Breast epithelium (tissue), 4 donors: ENCODE data around the gene GHR. TPM values are rescaled to one million over a fixed set of nuclear protein-coding genes. Genes with fewer than 3 reads are reported as not detected.

Experiments used
- DNase-seq, 2 donors: peaks; one replicate each; pipeline ENCODE4 v3.0.0-alpha.2; 2019; ENCODE audit warnings: low spot score in 2 of 2
- H3K27ac ChIP-seq, 2 donors: fragments of 200-600 bp; sonication (generic) in 1 of 2; one replicate each; pipeline ENCODE4 v1.5.1; 2016 to 2019; ENCODE audit warnings: mild to moderate bottlenecking in 1 of 2
- H3K27me3 ChIP-seq, 2 donors: fragments of 200-600 bp; sonication (generic) in 1 of 2; one replicate each; pipeline versions ENCODE4 v1.5.1 to v1.6.0; 2017 to 2019; ENCODE audit warnings: control low read depth in 1 of 2, mild to moderate bottlenecking in 1 of 2
- H3K36me3 ChIP-seq: fragments of 200-600 bp; one replicate; pipeline ENCODE4 v1.5.1; 2019
- H3K4me1 ChIP-seq, 2 donors: fragments of 200-600 bp; sonication (generic); one replicate each; pipeline ENCODE4 v1.5.1; 2016 to 2019; ENCODE audit warnings: control low read depth in 1 of 2
- H3K4me3 ChIP-seq, 3 donors: fragments of 200-600 bp; sonication (generic); 1 replicate in 2 of 3; 2 replicates in 1 of 3; pipeline ENCODE4 v1.5.1; 2016 to 2019; ENCODE audit warnings: mild to moderate bottlenecking in 3 of 3, moderate library complexity in 2 of 3
- H3K9me3 ChIP-seq, 2 donors: fragments of 200-600 bp; sonication (generic) in 1 of 2; one replicate each; pipeline ENCODE4 v1.5.1; 2016 to 2019; ENCODE audit warnings: control low read depth in 1 of 2
- POLR2A ChIP-seq: fragments of 450-650 bp; IDR thresholded peaks from one replicate; pipeline ENCODE4 v1.6.1; 2016; ENCODE audit warnings: antibody characterized with exemption, mild to moderate bottlenecking, moderate library complexity
- POLR2AphosphoS5 ChIP-seq, 3 donors: sonication (generic); formaldehyde crosslinking; IDR thresholded peaks; one replicate each; pipeline ENCODE4 v1.6.1; 2017; ENCODE audit warnings: antibody characterized with exemption in 3 of 3
- intact Hi-C: fragments of 100-400 bp; cut with DNase I; formaldehyde crosslinking; loops from one replicate; pipeline ENCODE4 v1.15.1; 2023; ENCODE audit warnings: low total_unique reads
- total RNA-seq, 3 donors: library from RNA; depleted of rRNA; stranded (reverse); fragments of >200 nt; gene quantifications; one replicate each; pipeline ENCODE4 v1.1.0, GENCODE V29; 2016
- TF ChIP-seq, protein P1 (sequence below), 3 donors: fragments of 450-650 bp; IDR thresholded peaks; one replicate each; pipeline ENCODE4 v1.5.1; 2016 to 2017; ENCODE audit warnings: antibody characterized with exemption in 3 of 3, mild to moderate bottlenecking in 3 of 3, moderate library complexity in 3 of 3

The GHR gene
- 100 to 1,000 TPM in 1 of 3 donors, 10 to 100 TPM in 2; 25.6 to 234 (median 26.5) TPM for total RNA-seq

- Histone ChIP-seq H3K36me3 (no peaks in the 10 kb centered on the region), H3K4me3 (peak within 1 kb of the TSS; percentile 66 to 81 (median 71)), H3K4me1 (no peaks in the 10 kb centered on the region), H3K27ac (peak within 1 kb of the TSS; percentile 77 to 91), H3K9me3 (no peaks in the 10 kb centered on the region), H3K27me3 (no peaks in the 10 kb centered on the region)
- TF ChIP-seq POLR2AphosphoS5 (IDR thresholded peaks at IDR 0.05) (peak in 2 of 3 donors; percentile 16 to 44), POLR2A (no peak)
- TF ChIP-seq, protein P1, sequence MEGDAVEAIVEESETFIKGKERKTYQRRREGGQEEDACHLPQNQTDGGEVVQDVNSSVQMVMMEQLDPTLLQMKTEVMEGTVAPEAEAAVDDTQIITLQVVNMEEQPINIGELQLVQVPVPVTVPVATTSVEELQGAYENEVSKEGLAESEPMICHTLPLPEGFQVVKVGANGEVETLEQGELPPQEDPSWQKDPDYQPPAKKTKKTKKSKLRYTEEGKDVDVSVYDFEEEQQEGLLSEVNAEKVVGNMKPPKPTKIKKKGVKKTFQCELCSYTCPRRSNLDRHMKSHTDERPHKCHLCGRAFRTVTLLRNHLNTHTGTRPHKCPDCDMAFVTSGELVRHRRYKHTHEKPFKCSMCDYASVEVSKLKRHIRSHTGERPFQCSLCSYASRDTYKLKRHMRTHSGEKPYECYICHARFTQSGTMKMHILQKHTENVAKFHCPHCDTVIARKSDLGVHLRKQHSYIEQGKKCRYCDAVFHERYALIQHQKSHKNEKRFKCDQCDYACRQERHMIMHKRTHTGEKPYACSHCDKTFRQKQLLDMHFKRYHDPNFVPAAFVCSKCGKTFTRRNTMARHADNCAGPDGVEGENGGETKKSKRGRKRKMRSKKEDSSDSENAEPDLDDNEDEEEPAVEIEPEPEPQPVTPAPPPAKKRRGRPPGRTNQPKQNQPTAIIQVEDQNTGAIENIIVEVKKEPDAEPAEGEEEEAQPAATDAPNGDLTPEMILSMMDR (IDR thresholded peaks at IDR 0.05): peak; percentile 75 to 84 (median 76)
- DNase-seq: peak; percentile 76 to 84
- intact Hi-C loops: loop anchor here (10.0 kb wide), 1 partner anchor 721 kb away; no protein-coding TSS in a partner anchor
Observed at GRCh38 chr5:42423285-42424165, at the start of gene GHR. Gene GHR, plus strand, starts transcription at chr5:42423439. Its CDS starts 142,436 bp downstream, at chr5:42565875.

DNA sequence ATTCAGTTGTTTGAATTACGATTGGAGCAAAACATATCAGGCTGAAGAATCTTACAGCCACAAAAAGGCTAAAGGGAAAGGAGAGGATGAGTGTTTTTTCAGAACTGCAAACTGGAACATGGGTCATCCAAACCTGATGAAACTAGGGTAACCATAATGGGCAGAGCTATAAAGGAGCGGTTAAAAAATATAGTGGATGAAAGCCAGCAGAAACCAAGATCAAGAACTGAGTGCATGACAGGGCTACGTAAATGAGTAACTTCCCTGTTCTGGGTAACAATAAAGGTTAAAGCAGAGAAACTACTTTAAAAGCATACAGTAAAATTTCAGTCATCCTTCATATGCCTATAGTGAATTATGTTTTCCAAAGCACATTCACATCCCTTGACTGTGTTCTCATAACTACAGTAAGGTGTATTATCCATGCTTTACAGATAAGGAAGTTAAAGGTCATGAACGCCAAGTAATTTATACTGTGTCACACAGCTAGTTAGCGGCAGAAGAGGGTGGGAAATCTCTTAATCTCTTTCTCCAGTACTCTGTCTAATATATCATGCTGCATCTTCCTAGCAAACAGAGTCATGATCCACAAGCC, 48.5 kb upstream of the GHR start:
- Histone ChIP-seq H3K27ac (no peak overlapping the region), H3K9me3 (peaks cover 0 to 5% of the 10 kb centered on the region in 2 donors), H3K27me3 (no peaks in the 10 kb centered on the region), H3K4me3 (no peak overlapping the region), H3K36me3 (no peaks in the 10 kb centered on the region), H3K4me1 (no peaks in the 10 kb centered on the region)
- no peak for TF ChIP-seq POLR2A
- TF ChIP-seq POLR2AphosphoS5 (IDR thresholded peaks at IDR 0.05): no peak
- TF ChIP-seq, protein P1 (IDR thresholded peaks at IDR 0.05): no peak
- intact Hi-C loops: no loop called here
- no peak for DNase-seq

DNA sequence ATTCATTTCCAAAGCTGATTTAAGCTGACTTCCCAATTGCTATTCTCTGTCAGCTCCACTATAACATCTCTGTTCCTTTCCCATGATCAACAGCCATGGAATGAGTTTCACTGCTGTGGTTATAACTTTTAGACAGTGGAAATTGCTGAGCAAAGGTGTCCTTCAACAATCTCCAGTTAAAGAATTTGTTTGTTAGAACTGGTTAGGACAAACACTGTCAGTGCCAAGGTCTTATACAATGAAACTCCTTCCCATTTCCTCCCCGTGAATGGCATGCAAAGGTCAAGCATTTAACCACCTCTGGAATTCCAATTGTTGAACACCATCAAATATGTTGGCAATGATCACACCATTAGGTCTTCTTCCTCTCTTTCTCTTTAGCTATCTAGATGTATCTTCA, 45.7 kb upstream of the GHR start:
- Histone ChIP-seq H3K27ac (no peak overlapping the region), H3K9me3 (peaks cover 0 to 5% of the 10 kb centered on the region in 2 donors), H3K4me1 (no peaks in the 10 kb centered on the region), H3K4me3 (no peak overlapping the region), H3K36me3 (no peaks in the 10 kb centered on the region), H3K27me3 (no peaks in the 10 kb centered on the region)
- intact Hi-C loops: no loop called here
- TF ChIP-seq POLR2A (no peak), POLR2AphosphoS5 (IDR thresholded peaks at IDR 0.05) (no peak)
- TF ChIP-seq, protein P1 (IDR thresholded peaks at IDR 0.05): no peak
- no peak for DNase-seq

- TF ChIP-seq POLR2AphosphoS5 (IDR thresholded peaks at IDR 0.05) (no peak), POLR2A (no peak)
- TF ChIP-seq, protein P1 (IDR thresholded peaks at IDR 0.05): no peak
- no peak overlapping the region for H3K27ac ChIP-seq
- H3K9me3 ChIP-seq: no peaks in the 10 kb centered on the region
- H3K27me3 ChIP-seq: no peaks in the 10 kb centered on the region
- no peak overlapping the region for H3K4me3 ChIP-seq
- H3K36me3 ChIP-seq: no peaks in the 10 kb centered on the region
- DNase-seq: no peak
- intact Hi-C loops: no loop called here
- no peaks in the 10 kb centered on the region for H3K4me1 ChIP-seq
Observed at GRCh38 chr5:42381973-42382372, 41.3 kb upstream of the GHR start.

DNA sequence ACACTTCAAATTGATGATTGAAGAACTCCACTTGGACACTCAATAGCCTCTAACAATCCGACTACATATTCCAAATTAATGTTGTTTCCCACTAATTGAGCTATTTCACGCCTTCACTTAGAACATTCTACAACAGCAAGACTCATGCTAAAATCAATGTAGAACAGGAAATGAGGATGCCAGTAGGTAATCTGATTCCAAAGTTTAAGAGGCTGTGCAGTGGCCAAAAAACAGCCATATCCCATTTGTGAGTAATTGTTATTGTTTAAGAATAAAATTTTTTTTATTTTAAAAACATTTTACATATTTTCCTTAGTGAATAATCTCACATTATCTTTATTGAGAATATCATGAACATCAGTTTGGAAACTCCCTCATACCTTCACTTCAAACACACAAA, 35.7 kb upstream of the GHR start:
- DNase-seq: no peak
- TF ChIP-seq, protein P1 (IDR thresholded peaks at IDR 0.05): no peak
- TF ChIP-seq POLR2A (no peak), POLR2AphosphoS5 (IDR thresholded peaks at IDR 0.05) (no peak)
- intact Hi-C loops: no loop called here
- no peaks in the 10 kb centered on the region for H3K36me3 ChIP-seq
- no peak overlapping the region for H3K4me3 ChIP-seq
- no peaks in the 10 kb centered on the region for H3K4me1 ChIP-seq
- no peaks in the 10 kb centered on the region for H3K27me3 ChIP-seq
- H3K27ac ChIP-seq: no peak overlapping the region
- H3K9me3 ChIP-seq: peaks cover 3% of the 10 kb centered on the region in 2 donors
